ENCODE results near the gene NAT8L. TPM values are rescaled to one million over a fixed set of nuclear protein-coding genes. Genes with fewer than 3 reads are reported as not detected.

Gene NAT8L
- total RNA-seq, 1 experiment from 2014 or later: 1.6 TPM

- BruUV-seq (replicated peaks): no TSS peak
- no peak for ATAC-seq
- no peak overlapping the region for H3K9ac ChIP-seq (ENCODE audit: low read length)
- no peak overlapping the region for H3K4me2 ChIP-seq (ENCODE audit: low read length)
- H3K9me3 ChIP-seq (ENCODE audit: low read length): no peaks in the 10 kb centered on the region
- ChIA-PET CTCF (no interaction called here), POLR2A (ENCODE audit: unreplicated experiment) (no interaction called here)
- no peaks in the 10 kb centered on the region for H4K20me1 ChIP-seq (ENCODE audit: low read length)
- intact Hi-C loops (cut with micrococcal nuclease): no loop called here
- no peak for DNase-seq
- H3F3A ChIP-seq (ENCODE audit: low read length, unreplicated experiment): no peaks in the 10 kb centered on the region
- no peaks in the 10 kb centered on the region for H3K9me2 ChIP-seq (replicated peaks; ENCODE audit: low read length)
- no peak overlapping the region for H3K4me3 ChIP-seq (ENCODE audit: low read length)
- H3K36me3 ChIP-seq (ENCODE audit: low read depth, low read length): no peaks in the 10 kb centered on the region
- H2AFZ ChIP-seq (ENCODE audit: low read length): no peak overlapping the region
- H3K27me3 ChIP-seq (ENCODE audit: low read length): no peaks in the 10 kb centered on the region
- H3K4me1 ChIP-seq (ENCODE audit: insufficient read depth, low read length): no peaks in the 10 kb centered on the region; the same call in 1 of the 2 replicates
- no peak overlapping the region for H3K27ac ChIP-seq (ENCODE audit: low read length)
- H3K79me2 ChIP-seq (ENCODE audit: low read length): no peaks in the 10 kb centered on the region
- TF ChIP-seq EZH2 (IDR thresholded peaks at IDR 0.05; ENCODE audit: low read length, unreplicated experiment) (no peak), EZH2phosphoT487 (IDR thresholded peaks at IDR 0.05; ENCODE audit: borderline replicate concordance, low read length) (no peak)
- TF ChIP-seq, protein P1, sequence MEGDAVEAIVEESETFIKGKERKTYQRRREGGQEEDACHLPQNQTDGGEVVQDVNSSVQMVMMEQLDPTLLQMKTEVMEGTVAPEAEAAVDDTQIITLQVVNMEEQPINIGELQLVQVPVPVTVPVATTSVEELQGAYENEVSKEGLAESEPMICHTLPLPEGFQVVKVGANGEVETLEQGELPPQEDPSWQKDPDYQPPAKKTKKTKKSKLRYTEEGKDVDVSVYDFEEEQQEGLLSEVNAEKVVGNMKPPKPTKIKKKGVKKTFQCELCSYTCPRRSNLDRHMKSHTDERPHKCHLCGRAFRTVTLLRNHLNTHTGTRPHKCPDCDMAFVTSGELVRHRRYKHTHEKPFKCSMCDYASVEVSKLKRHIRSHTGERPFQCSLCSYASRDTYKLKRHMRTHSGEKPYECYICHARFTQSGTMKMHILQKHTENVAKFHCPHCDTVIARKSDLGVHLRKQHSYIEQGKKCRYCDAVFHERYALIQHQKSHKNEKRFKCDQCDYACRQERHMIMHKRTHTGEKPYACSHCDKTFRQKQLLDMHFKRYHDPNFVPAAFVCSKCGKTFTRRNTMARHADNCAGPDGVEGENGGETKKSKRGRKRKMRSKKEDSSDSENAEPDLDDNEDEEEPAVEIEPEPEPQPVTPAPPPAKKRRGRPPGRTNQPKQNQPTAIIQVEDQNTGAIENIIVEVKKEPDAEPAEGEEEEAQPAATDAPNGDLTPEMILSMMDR (conservative IDR thresholded peaks at IDR 0.05; ENCODE audit: low read depth, low read length): no peak
Observed at GRCh38 chr4:2057382-2058065, 1.6 kb upstream of the NAT8L start.

DNA sequence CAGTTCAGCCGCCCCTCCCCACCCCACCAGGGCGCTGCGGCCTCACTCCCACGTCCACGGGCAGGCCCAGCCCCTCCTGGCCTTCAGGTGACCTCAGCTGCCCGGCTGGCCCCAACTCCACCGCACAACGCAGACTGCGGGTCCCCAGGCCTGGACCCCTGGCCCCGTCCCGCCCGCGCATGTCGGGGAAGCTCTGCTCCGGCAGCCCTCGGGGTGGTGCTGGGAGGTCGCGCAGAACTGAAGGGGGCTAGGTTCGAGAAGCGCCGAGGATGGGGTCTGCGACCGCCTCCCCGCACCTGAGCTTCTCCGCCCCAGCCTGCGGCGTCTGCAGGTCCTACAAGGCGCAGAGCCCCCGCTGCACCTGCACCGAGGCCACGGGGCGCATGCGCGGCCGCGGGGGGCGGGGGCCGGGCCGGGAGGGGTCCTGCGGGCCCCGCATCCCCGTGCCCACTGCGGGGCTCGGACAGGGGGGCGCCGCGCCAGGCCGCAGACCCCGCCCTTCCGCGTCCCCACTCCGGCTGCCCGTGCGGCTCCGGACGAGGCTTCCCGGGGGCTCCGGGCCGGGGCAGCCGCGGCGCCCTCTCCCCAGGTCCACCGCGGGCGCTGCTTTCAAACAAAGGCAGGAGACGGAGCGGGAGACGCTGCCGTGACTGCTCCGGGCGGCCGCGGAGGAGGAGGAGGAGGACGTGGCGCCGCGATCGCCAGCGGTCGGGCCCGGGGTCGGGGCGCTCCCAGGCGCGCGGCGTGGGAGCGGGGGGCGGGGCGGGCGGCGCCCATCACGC lies 672 bp upstream of the NAT8L start:
- Histone ChIP-seq H3K4me2 (ENCODE audit: low read length) (no peak overlapping the region), H3K4me1 (ENCODE audit: insufficient read depth, low read length) (no peaks in the 10 kb centered on the region; the same call in 1 of the 2 replicates), H3K9ac (ENCODE audit: low read length) (no peak overlapping the region), H3F3A (ENCODE audit: low read length, unreplicated experiment) (no peaks in the 10 kb centered on the region), H3K9me3 (ENCODE audit: low read length) (no peaks in the 10 kb centered on the region), H3K27ac (ENCODE audit: low read length) (no peak overlapping the region), H3K79me2 (ENCODE audit: low read length) (no peaks in the 10 kb centered on the region), H3K4me3 (ENCODE audit: low read length) (no peak overlapping the region), H2AFZ (ENCODE audit: low read length) (no peak overlapping the region), H3K9me2 (replicated peaks; ENCODE audit: low read length) (no peaks in the 10 kb centered on the region), H3K27me3 (ENCODE audit: low read length) (no peaks in the 10 kb centered on the region), H4K20me1 (ENCODE audit: low read length) (no peaks in the 10 kb centered on the region), H3K36me3 (ENCODE audit: low read depth, low read length) (no peaks in the 10 kb centered on the region)
- ChIA-PET POLR2A (ENCODE audit: unreplicated experiment) (interaction anchor here (0.6 kb wide), 1 partner anchor 27 kb away, joined by 3 read pairs; no protein-coding TSS in a partner anchor), CTCF (no interaction called here)
- TF ChIP-seq, protein P1 (conservative IDR thresholded peaks at IDR 0.05; ENCODE audit: low read depth, low read length): no peak
- TF ChIP-seq EZH2phosphoT487 (IDR thresholded peaks at IDR 0.05; ENCODE audit: borderline replicate concordance, low read length) (no peak), EZH2 (IDR thresholded peaks at IDR 0.05; ENCODE audit: low read length, unreplicated experiment) (no peak)
- intact Hi-C loops (cut with micrococcal nuclease): no loop called here
- DNase-seq (no peak), ATAC-seq (peak; percentile 12; the same call in 1 of the 2 replicates)
- no TSS peak for BruUV-seq (replicated peaks)

Data from PC-3 (cell line).